Epithelial cell of proximal tubule (primary cell): Measurements from ENCODE around the gene CRAT. TPM values are rescaled to one million over a fixed set of nuclear protein-coding genes. Genes with fewer than 3 reads are reported as not detected.

ENCODE experiments used
- DNase-seq: peaks from one replicate; pipeline ENCODE4 v3.0.0-alpha.2; 2011; ENCODE audit warnings: low read depth
- H3K4me3 ChIP-seq: 2 replicates; pipeline ENCODE4 v1.5.1; 2011; ENCODE audit warnings: low read depth, mild to moderate bottlenecking, low read length
- CTCF ChIP-seq: conservative IDR thresholded peaks from 2 replicates; pipeline ENCODE4 v1.5.1; 2012; ENCODE audit warnings: low read depth, mild to moderate bottlenecking, low read length
- total RNA-seq: library from RNA; depleted of rRNA; stranded (reverse); fragments of >200 nt; gene quantifications from 2 replicates; pipeline ENCODE4 v1.2.3, GENCODE V29; 2015

CRAT gene
- total RNA-seq, 1 donor from 2014 or later = 27.5 TPM

GRCh38 chr9:129102095-129102525, 8.5 kb downstream of the CRAT start:
- TF ChIP-seq CTCF = no peak
- DNase-seq = no peak
- H3K4me3 ChIP-seq = no peak overlapping the region

- no peak for DNase-seq
- no peak overlapping the region for H3K4me3 ChIP-seq
- TF ChIP-seq CTCF = no peak
These were observed 9.3 kb downstream of the CRAT start for GRCh38 chr9:129101279-129101678.

GRCh38 chr9:129100383-129101169, 10.0 kb downstream of the CRAT start:
- no peak for DNase-seq
- no peak for TF ChIP-seq CTCF
- H3K4me3 ChIP-seq = no peak overlapping the region

- no peak for DNase-seq
- H3K4me3 ChIP-seq = no peak overlapping the region
- no peak for TF ChIP-seq CTCF
These were observed 12.3 kb downstream of the CRAT start for GRCh38 chr9:129098328-129098727.

GRCh38 chr9:129097671-129098306, 12.8 kb downstream of the CRAT start:
- TF ChIP-seq CTCF = no peak
- no peak for DNase-seq
- H3K4me3 ChIP-seq = no peak overlapping the region

GRCh38 chr9:129095908-129096307, 14.7 kb downstream of the CRAT start:
- no peak for TF ChIP-seq CTCF
- no peak for DNase-seq
- H3K4me3 ChIP-seq = no peak overlapping the region

- H3K4me3 ChIP-seq = no peak overlapping the region
- no peak for DNase-seq
- TF ChIP-seq CTCF = no peak
These were observed 15.4 kb downstream of the CRAT start for GRCh38 chr9:129095170-129095667.
